ENCODE data around the gene SAPCD2. TPM values are rescaled to one million over a fixed set of nuclear protein-coding genes. Genes with fewer than 3 reads are reported as not detected.

SAPCD2 gene
- total RNA-seq, 1 donor from 2014 or later = 0.11 TPM

- intact Hi-C loops (cut with DNase I) = no loop called here
- DNase-seq (ENCODE audit: low spot score) = no peak
These were observed 14.2 kb upstream of the SAPCD2 start for GRCh38 chr9:137084526-137084925.

DNA sequence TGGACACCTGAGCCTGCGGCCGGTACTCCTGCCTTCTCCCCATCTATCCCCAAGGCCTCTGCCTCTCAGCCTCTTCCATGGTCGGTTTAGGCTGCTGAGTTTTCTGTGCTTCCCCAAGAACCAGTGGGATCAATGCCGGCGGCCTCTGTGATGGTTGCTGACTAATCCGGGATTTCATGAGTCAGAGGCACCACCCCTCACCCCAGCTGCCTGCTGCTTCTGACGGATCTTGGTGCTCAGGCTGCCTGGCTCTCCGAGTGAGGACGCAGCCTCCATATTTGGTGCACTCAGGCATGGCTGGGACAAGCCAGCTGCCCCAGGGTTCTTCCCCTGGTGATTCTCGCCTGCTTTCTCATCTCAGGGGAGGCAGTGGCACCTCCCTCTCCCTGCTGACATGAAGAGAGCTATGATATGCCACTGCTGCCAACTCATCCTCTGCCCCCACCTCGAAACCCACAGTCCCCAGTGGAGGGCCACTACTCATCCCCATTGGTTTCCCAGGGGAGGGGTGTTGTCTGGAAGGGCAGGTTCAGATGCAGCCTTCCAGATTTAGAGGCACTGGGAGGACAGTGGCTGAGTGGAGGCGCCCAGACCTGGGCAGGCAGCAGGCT, 13.1 kb upstream of the SAPCD2 start:
- intact Hi-C loops (cut with DNase I) = no loop called here
- DNase-seq (ENCODE audit: low spot score) = no peak

GRCh38 chr9:137082925-137083290, 12.6 kb upstream of the SAPCD2 start:
- intact Hi-C loops (cut with DNase I) = no loop called here
- no peak for DNase-seq (ENCODE audit: low spot score)

DNA sequence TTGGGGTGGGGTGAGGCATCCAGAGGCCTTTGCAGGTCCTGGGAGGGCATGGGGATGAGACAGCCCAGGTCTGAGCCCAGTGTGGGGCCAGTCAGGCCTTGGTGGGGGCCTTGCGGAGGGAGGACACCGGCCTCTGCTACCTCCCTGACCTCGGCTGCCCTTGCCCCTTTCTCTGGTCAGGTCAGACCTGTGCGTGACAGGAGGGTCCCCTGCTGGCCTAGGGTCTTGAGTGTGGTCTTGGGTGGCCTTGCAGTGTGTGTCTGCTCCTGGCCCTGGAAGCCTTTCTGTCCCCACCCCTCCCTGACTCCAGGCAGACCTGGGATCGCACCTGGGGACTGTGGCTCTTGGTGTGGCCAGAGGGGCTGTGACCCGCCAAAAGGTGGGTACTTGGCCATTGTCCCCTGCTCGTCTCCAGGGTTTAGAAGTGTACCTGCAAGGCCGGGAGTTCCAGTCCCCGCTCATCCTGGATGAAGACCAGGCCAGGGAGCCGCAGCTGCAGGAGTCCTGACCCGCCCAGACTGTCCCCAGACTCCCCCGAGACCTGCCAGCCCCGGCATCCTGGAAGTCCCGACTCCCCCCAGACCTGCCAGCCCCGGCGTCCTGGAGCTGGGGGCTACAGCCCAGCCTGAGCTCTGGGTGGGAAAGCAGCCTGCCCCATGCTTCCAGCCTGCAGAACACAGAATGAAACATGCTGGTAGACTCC, 12.0 kb upstream of the SAPCD2 start:
- no peak for DNase-seq (ENCODE audit: low spot score)
- intact Hi-C loops (cut with DNase I) = no loop called here

DNA sequence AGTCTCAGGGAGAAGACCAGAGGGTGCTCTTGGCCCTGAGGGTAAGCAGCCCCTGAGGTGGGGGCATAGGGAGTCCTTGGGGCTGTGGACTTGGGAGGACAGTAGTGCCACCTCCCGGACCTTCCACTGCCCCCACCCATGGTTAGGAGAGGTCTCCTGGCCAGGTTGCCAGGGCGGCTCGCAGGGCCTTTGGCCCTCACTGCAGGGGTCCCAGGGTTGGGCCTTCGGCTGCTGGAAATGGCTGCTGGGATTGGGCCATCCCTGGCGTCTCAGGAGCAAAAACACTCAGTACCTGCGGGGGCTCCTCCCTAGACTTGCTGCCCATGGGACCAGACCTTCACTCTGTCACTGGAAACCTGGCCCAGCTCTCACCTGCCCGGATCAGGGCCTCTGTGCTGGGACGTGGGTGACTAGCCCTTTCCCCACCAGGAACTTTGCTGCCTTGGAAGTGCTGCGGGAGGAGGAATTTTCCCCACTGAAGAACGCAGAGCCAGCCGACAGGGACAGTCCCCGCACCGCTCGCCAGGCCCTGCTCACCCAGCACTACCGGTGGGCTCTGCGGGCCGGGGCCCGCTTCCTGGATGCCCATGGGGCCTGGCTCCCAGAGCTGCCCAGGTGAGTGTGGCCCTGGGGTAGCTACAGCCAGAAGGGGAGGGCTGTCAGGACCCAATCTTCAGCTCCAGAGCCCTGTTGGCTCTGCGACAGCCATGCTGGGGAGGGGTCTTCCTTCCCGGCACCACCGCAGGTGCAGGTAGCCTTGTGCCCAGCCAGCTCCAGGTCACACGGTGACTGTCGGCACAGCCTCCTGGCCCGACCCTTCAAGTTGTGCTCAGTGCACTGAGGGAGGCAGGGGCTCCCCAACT, 10.1 kb upstream of the SAPCD2 start:
- no peak for DNase-seq (ENCODE audit: low spot score)
- intact Hi-C loops (cut with DNase I) = no loop called here

GRCh38 chr9:137079401-137079787, 9.0 kb upstream of the SAPCD2 start:
- intact Hi-C loops (cut with DNase I) = no loop called here
- no peak for DNase-seq (ENCODE audit: low spot score)

GRCh38 chr9:137078701-137079400, 8.5 kb upstream of the SAPCD2 start:
- intact Hi-C loops (cut with DNase I) = no loop called here
- DNase-seq (ENCODE audit: low spot score) = no peak

DNA sequence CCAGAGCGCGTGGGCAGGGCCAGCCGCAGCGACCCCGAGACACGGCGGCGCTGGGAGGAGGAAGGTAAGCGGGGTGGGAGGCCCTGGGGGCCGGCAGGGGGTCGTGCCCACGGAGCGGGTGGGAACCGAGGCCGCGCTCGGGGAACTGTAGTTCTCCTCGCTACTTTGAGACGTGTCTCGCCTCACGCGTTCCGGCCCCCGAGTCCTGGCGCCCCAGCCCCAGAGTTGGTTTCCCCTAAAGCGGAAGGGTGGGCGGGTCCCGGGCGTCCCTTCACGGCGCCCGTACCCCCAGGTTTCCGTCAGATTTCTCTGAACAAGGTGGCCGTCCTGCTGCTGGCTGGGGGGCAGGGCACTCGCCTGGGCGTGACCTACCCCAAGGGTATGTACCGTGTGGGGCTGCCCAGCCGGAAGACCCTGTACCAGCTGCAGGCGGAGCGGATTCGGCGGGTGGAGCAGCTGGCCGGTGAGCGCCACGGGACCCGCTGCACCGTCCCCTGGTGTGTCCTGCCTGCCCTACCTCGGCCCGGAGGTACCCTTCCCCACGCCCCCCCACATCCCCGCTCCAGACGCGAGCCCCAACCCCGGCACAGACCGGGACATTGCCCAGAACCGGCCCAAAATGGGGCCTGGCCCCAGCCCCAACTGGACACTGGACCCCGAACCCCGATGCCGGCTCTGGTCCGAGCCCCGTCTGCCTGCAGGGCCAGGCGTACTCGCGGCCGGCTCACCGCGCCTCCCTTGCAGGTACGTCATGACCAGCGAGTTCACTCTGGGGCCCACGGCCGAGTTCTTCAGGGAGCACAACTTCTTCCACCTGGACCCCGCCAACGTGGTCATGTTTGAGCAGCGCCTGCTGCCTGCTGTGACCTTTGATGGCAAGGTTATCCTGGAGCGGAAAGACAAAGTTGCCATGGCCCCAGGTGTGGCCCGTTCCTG, 7.7 kb upstream of the SAPCD2 start:
- intact Hi-C loops (cut with DNase I) = no loop called here
- no peak for DNase-seq (ENCODE audit: low spot score)

DNA sequence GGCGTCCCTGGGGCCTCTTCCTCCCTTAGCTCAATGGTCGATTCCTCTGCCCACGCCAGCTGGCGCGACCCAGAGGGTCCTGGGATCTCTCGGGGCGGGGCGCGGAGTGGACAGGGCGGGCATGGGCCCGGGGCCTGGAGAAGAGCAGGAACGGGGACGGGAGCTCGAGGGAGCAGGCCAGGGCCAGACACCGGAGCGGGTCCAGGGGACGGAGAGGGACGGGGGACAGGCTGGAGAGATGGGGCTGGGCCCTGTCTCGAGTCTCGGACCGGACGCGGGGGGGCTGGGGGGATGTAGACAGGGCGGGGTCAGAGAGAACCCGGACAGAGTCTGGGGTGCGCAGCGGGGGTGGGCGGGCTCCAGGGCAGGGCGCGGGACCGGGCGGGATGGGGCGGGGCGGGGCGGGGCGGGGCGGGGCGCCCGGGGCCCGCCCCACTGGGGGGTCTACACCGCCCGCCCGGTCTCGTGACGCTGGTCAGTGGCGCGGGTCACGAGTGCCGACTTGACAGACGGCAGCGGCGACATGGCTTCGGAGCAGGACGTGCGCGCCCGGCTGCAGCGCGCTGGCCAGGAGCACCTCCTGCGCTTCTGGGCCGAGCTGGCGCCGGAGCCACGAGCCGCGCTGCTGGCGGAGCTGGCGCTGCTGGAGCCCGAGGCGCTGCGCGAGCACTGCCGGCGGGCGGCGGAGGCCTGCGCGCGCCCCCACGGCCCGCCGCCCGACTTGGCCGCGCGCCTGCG, 6.8 kb upstream of the SAPCD2 start, which contains the start of gene UAP1L1:
UAP1L1 (plus strand) TSS at position 508 of the 738 bp plus-strand sequence; CDS start at position 524, 16 bp downstream.
- intact Hi-C loops (cut with DNase I) = no loop called here
- peak; percentile 87 for DNase-seq (ENCODE audit: low spot score)

DNA sequence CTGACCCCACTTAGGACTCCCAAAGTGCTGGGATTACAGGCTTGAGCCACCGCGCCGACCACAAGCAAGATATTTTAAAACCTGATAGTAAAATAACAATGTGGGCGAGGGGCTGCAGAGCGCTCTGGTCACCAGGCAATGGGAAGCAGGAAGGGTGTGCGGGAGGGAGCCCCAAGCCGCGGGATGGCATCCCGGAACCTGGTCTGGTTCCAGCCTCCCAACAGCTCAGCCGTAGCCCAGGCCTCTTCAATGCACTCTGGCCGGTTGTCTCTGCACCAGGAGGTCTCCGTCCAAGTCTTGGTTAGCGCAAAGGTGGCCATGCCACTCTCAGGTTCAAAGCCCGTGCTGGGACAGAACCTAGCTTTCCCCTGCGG, 6.3 kb upstream of the SAPCD2 start:
- DNase-seq (ENCODE audit: low spot score) = no peak
- intact Hi-C loops (cut with DNase I) = no loop called here

DNA sequence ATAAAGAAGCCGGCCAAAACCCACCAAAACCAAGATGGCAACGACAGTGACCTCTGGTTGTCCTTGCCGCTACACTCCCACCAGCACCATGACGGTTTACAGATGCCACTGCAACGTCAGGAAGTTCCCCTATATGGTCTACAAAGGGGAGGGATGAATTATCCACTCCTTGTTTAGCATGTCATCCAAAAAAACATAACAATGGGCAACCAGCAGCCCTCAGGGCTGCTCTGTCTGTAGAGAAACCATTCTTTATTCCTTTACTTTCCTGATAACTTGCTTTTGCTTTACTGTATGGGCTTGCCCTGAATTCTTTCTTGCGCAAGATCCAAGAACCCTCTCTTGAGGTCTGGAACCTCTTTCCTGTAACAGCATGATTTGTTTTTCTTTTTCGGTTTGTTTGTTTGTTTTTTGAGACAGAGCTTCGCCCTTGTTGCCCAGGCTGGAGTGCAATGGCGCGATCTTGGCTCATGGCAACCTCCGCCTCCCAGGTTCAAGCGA, 5.0 kb upstream of the SAPCD2 start:
- no peak for DNase-seq (ENCODE audit: low spot score)
- intact Hi-C loops (cut with DNase I) = no loop called here

- intact Hi-C loops (cut with DNase I) = no loop called here
These were observed 4.4 kb upstream of the SAPCD2 start for GRCh38 chr9:137074657-137075274.

GRCh38 chr9:137073992-137074399, 3.6 kb upstream of the SAPCD2 start:
- intact Hi-C loops (cut with DNase I) = no loop called here
- no peak for DNase-seq (ENCODE audit: low spot score)

More at GRCh38 chr9:137074657-137075274, 4.4 kb upstream of the SAPCD2 start:
- no peak for DNase-seq (ENCODE audit: low spot score)

- intact Hi-C loops (cut with DNase I) = no loop called here
- no peak for DNase-seq (ENCODE audit: low spot score)
These were observed 925 bp upstream of the SAPCD2 start for GRCh38 chr9:137071282-137071681.

DNA sequence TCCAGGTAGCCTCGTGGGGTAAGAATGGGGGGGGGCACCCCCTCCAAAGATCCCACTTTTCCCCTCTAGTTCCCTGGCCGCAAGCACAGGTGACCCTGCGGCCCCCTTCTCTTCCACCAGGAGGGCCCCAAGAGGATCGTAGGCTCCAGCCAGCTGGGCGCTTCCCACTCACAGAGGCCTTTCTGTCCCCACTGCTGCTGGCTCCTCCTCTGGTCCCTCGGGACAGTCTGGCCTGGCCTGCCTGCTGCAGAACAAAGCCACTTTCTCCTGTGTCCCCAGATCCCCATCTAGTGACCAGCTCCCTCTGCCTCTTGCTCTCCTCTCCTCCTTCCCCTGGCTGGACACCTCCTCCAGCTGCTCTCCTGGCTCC, 534 bp upstream of the SAPCD2 start:
- no peak for DNase-seq (ENCODE audit: low spot score)
- intact Hi-C loops (cut with DNase I) = no loop called here

GRCh38 chr9:137069508-137070091, 757 bp downstream of the SAPCD2 start:
- intact Hi-C loops (cut with DNase I) = loop anchor here (2.0 to 10.0 kb wide), 2 partner anchors 23 to 285 kb away; partner anchors contain the start of gene NPDC1
- no peak for DNase-seq (ENCODE audit: low spot score)
